Endothelial cell of umbilical vein (primary cell): ENCODE data around the gene PRIM2. TPM values are rescaled to one million over a fixed set of nuclear protein-coding genes. Genes with fewer than 3 reads are reported as not detected.
"Not testable (repeated sequence)": the region's sequence is repeated elsewhere in the genome, so short reads cannot be mapped to it uniquely, and the experiment has no call there.

Experiments
- BruUV-seq: library from RNA; stranded (reverse); fragments of 400-500 nt; replicated peaks from 2 replicates; lab custom pipeline; 2021; lab: Mats Ljungman, UMichigan
- CTCF ChIA-PET: fragments of 300-600, 350-600 bp; sonication (Branson Sonifier 250); formaldehyde crosslinking; loops from one replicate; lab custom pipeline; 2021; ENCODE audit warnings: antibody characterized with exemption, inconsistent platforms; lab: Charles Lee
- POLR2A ChIA-PET: fragments of 300-600, 350-600 bp; sonication (Branson Sonifier 250); formaldehyde crosslinking; loops from one replicate; lab custom pipeline; 2021; ENCODE audit warnings: antibody characterized with exemption, inconsistent platforms; lab: Charles Lee
- DNase-seq: peaks from one replicate; pipeline ENCODE4 v3.0.0-alpha.2; 2011; ENCODE audit warnings: low read depth, low spot score
- FAIRE-seq: peaks from 2 replicates; lab custom pipeline; 2011; peaks lifted over from hg19 to GRCh38; lab: Jason Lieb, UNC
- H2AFZ ChIP-seq: 2 replicates; pipeline ENCODE4 v1.6.0; 2012; ENCODE audit warnings: low read depth, low read length, control low read depth, inconsistent platforms
- H3K27ac ChIP-seq: 2 replicates; pipeline ENCODE4 v1.5.1; 2011; ENCODE audit warnings: low read depth, mild to moderate bottlenecking, control low read depth, low read length, moderate library complexity; ENCODE audit not compliant: insufficient read depth
- H3K27me3 ChIP-seq, 2 experiments: 2 replicates each; pipeline versions ENCODE4 v1.6.0 to v1.6.1; 2011; ENCODE audit warnings: low read length in 2 of 2, mixed read lengths in 1 of 2; ENCODE audit not compliant: control insufficient read depth in 2 of 2, insufficient read depth in 2 of 2
- H3K36me3 ChIP-seq, 2 experiments: 2 replicates in 1 of 2; 3 replicates in 1 of 2; pipeline ENCODE4 v1.5.1; 2011; ENCODE audit warnings: low read length in 2 of 2, mild to moderate bottlenecking in 1 of 2, moderate library complexity in 1 of 2; ENCODE audit not compliant: control insufficient read depth in 2 of 2, insufficient read depth in 2 of 2; ENCODE audit errors: extremely low read depth in 1 of 2
- H3K4me1 ChIP-seq: 3 replicates; pipeline ENCODE4 v1.5.1; 2011; ENCODE audit warnings: mild to moderate bottlenecking, low read length; ENCODE audit not compliant: control insufficient read depth, insufficient read depth; ENCODE audit errors: extremely low read depth
- H3K4me2 ChIP-seq: 2 replicates; pipeline ENCODE4 v1.6.1; 2011; ENCODE audit warnings: low read length, control low read depth, mixed read lengths; ENCODE audit not compliant: insufficient read depth
- H3K4me3 ChIP-seq, 3 experiments: fragments of 200-600 bp in 1 of 3; sonication (generic), shearing (Covaris generic) in 1 of 3; replicated peaks in 1 of 3; 2 replicates each; pipeline ENCODE4 v1.5.1; 2011 to 2016; ENCODE audit warnings: control low read depth in 3 of 3, low read length in 3 of 3, mild to moderate bottlenecking in 2 of 3, inconsistent platforms in 1 of 3, low read depth in 1 of 3, moderate library complexity in 1 of 3; ENCODE audit not compliant: insufficient read depth in 1 of 3
- H3K79me2 ChIP-seq: 2 replicates; pipeline ENCODE4 v1.6.0; 2012; ENCODE audit warnings: low read length, inconsistent platforms; ENCODE audit not compliant: control insufficient read depth, insufficient read depth
- H3K9ac ChIP-seq: replicated peaks from 2 replicates; pipeline ENCODE3; 2011; ENCODE audit warnings: low read length, control low read depth; ENCODE audit not compliant: insufficient read depth; ENCODE audit errors: extremely low read depth
- H3K9me1 ChIP-seq: replicated peaks from 3 replicates; pipeline ENCODE4 v1.6.0; 2011; ENCODE audit warnings: mild to moderate bottlenecking, low read length; ENCODE audit not compliant: control insufficient read depth, insufficient read depth; ENCODE audit errors: extremely low read depth
- H3K9me3 ChIP-seq: replicated peaks from 2 replicates; pipeline ENCODE4 v1.5.1; 2012; ENCODE audit warnings: low read length, inconsistent platforms; ENCODE audit not compliant: control insufficient read depth, insufficient read depth
- H4K20me1 ChIP-seq: replicated peaks from 2 replicates; pipeline ENCODE3; 2011; ENCODE audit warnings: mild to moderate bottlenecking, low read length; ENCODE audit not compliant: control insufficient read depth, insufficient read depth; ENCODE audit errors: extremely low read depth
- MYC ChIP-seq: IDR thresholded peaks from one replicate; pipeline ENCODE4 v1.6.1; 2011; ENCODE audit warnings: mild to moderate bottlenecking, low read depth, low read length
- POLR2A ChIP-seq: IDR thresholded peaks from 2 replicates; pipeline ENCODE4 v1.6.1; 2012; ENCODE audit warnings: low read depth, mild to moderate bottlenecking, control low read depth, low read length
- POLR2AphosphoS5 ChIP-seq: IDR thresholded peaks from 2 replicates; pipeline ENCODE4 v1.6.1; 2012; ENCODE audit warnings: low read depth, mild to moderate bottlenecking, control low read depth, low read length, moderate library complexity; ENCODE audit not compliant: insufficient read depth
- dilution Hi-C: fragments of 300-500 bp; cut with MboI; formaldehyde crosslinking; loops from one replicate; pipeline ENCODE4 v1.15.0; 2019; ENCODE audit warnings: low sequenced_read_pairs; ENCODE audit not compliant: extremely low pct_ligation_motif_present
- intact Hi-C: fragments of 100-400 bp; cut with micrococcal nuclease; formaldehyde crosslinking; loops from one replicate; pipeline ENCODE4 v1.10.0; 2022
- polyA plus RNA-seq, 4 experiments: library from polyadenylated mRNA; depleted of rRNA in 3 of 4; stranded (reverse) in 3 of 4; unstranded in 1 of 4; fragments of >200 nt; gene quantifications; 2 replicates each; pipeline versions ENCODE4 v1.2.1 to v1.2.3, GENCODE V29; 2011 to 2012; ENCODE audit warnings: missing spikeins in 1 of 4
- total RNA-seq: library from RNA; stranded (reverse); gene quantifications from 2 replicates; pipeline ENCODE4 v1.2.3, GENCODE V29; 2021

PRIM2 gene
- total and polyA plus RNA-seq, 2 donors (not counting 3 experiments of a cell fraction or from before 2014, with no cell fraction given): 5.3 to 21.0 TPM

GRCh38 chr6:57435475-57436160, 118.2 kb downstream of the PRIM2 start:
- dilution Hi-C loops (no loop called here), intact Hi-C loops (no loop called here)
- POLR2A ChIA-PET: no interaction called here
- Histone ChIP-seq H2AFZ (no peak overlapping the region), H3K27ac (no peak overlapping the region), H3K27me3 (no peaks in the 10 kb centered on the region), H3K9me1 (no peaks in the 10 kb centered on the region), H3K79me2 (no peaks in the 10 kb centered on the region), H3K4me3 (no peak overlapping the region), H4K20me1 (no peaks in the 10 kb centered on the region), H3K4me1 (peaks cover 18% of the 10 kb centered on the region), H3K9me3 (no peaks in the 10 kb centered on the region), H3K4me2 (no peak overlapping the region), H3K36me3 (no peaks in the 10 kb centered on the region), H3K9ac (no peak overlapping the region)
- DNase-seq (no peak), FAIRE-seq (no peak)
- no TSS peak for BruUV-seq
- TF ChIP-seq POLR2A (no peak), MYC (no peak), POLR2AphosphoS5 (no peak)
- CTCF ChIA-PET: interaction anchor here (0.6 to 0.8 kb wide), 2 partner anchors 9 to 10 kb away, joined by 3 read pairs; no protein-coding TSS in a partner anchor

- intact Hi-C loops, DNase-seq, CTCF ChIA-PET, BruUV-seq, H3K4me3 ChIP-seq, FAIRE-seq, H3K79me2 ChIP-seq, H2AFZ ChIP-seq, POLR2A ChIA-PET, H3K27ac ChIP-seq, H3K4me1 ChIP-seq, H3K27me3 ChIP-seq, H3K4me2 ChIP-seq, dilution Hi-C loops, H4K20me1 ChIP-seq, H3K9ac ChIP-seq, H3K9me1 ChIP-seq, H3K9me3 ChIP-seq, H3K36me3 ChIP-seq: not testable (repeated sequence)
Measured at GRCh38 chr6:57440735-57441134, 123.3 kb downstream of the PRIM2 start.

DNA sequence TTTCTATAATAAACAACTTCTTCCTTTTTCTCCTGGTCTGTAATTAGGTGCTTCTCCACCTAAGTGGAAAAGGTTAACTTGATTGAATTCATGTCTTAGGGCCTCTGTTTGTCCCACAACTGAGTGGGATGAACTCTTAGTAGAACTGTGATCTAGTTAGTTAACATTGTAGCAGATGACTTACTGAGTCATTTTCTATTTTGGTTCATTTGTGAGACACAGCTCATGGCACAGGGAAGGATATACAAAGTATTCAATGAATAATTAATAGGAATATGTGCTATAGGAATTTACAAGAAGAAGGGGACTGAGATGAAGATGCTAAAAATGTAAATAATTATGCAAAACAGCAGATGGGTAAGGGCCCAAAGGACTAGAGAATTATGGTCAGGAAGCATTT, 124.7 kb downstream of the PRIM2 start:
- FAIRE-seq, POLR2A ChIA-PET, H4K20me1 ChIP-seq, H3K4me2 ChIP-seq, H3K9ac ChIP-seq, BruUV-seq, dilution Hi-C loops, H3K9me1 ChIP-seq, CTCF ChIA-PET, H2AFZ ChIP-seq, H3K9me3 ChIP-seq, H3K36me3 ChIP-seq, DNase-seq, H3K79me2 ChIP-seq, H3K4me3 ChIP-seq, intact Hi-C loops, H3K27me3 ChIP-seq, H3K27ac ChIP-seq: not testable (repeated sequence)
- peaks cover 12% of the 10 kb centered on the region for H3K4me1 ChIP-seq

GRCh38 chr6:57443181-57443580, 125.8 kb downstream of the PRIM2 start:
- DNase-seq, H4K20me1 ChIP-seq, H3K4me3 ChIP-seq, BruUV-seq, H2AFZ ChIP-seq, H3K4me2 ChIP-seq, POLR2A ChIA-PET, H3K27me3 ChIP-seq, CTCF ChIA-PET, intact Hi-C loops, H3K36me3 ChIP-seq, dilution Hi-C loops, H3K9me3 ChIP-seq, H3K27ac ChIP-seq, H3K9me1 ChIP-seq, H3K79me2 ChIP-seq, H3K9ac ChIP-seq, FAIRE-seq: not testable (repeated sequence)
- peaks cover 12% of the 10 kb centered on the region for H3K4me1 ChIP-seq
